H9 (cell line): ENCODE results near the gene KCNA5. TPM values are rescaled to one million over a fixed set of nuclear protein-coding genes. Genes with fewer than 3 reads are reported as not detected.

Source experiments
- DNase-seq: peaks from one replicate; pipeline ENCODE4 v3.0.0-alpha.2; 2017
- H2AFZ ChIP-seq: one replicate; pipeline ENCODE4 v1.6.1; 2013; ENCODE audit warnings: mild to moderate bottlenecking, low read length, control low read depth, moderate library complexity
- H2AK5ac ChIP-seq: 2 replicates; pipeline ENCODE4 v1.6.1; 2013; ENCODE audit warnings: low read length, control low read depth, mixed read lengths; ENCODE audit not compliant: insufficient read length
- H2BK120ac ChIP-seq: one replicate; pipeline ENCODE4 v1.6.1; 2013; ENCODE audit warnings: low read depth, mild to moderate bottlenecking, low read length, control low read depth, inconsistent platforms; ENCODE audit not compliant: poor library complexity, severe bottlenecking
- H2BK12ac ChIP-seq: 2 replicates; pipeline ENCODE4 v1.6.1; 2013; ENCODE audit warnings: low read length, control low read depth, mixed read lengths, low read depth; ENCODE audit not compliant: insufficient read length
- H2BK15ac ChIP-seq: 2 replicates; pipeline ENCODE4 v1.6.1; 2013; ENCODE audit warnings: low read depth, low read length, control low read depth
- H2BK20ac ChIP-seq: one replicate; pipeline ENCODE4 v1.6.1; 2013; ENCODE audit warnings: low read depth, mild to moderate bottlenecking, low read length, control low read depth, inconsistent platforms; ENCODE audit not compliant: poor library complexity, severe bottlenecking
- H2BK5ac ChIP-seq: 2 replicates; pipeline ENCODE4 v1.6.1; 2013; ENCODE audit warnings: low read length, control low read depth, mixed read lengths; ENCODE audit not compliant: insufficient read length
- H3K14ac ChIP-seq: 2 replicates; pipeline ENCODE4 v1.6.1; 2013; ENCODE audit warnings: low read length, control low read depth; ENCODE audit not compliant: insufficient read depth
- H3K18ac ChIP-seq: 2 replicates; pipeline ENCODE4 v1.6.1; 2013; ENCODE audit warnings: low read depth, mild to moderate bottlenecking, mixed read lengths, low read length, control low read depth; ENCODE audit not compliant: insufficient read length
- H3K23ac ChIP-seq: 2 replicates; pipeline ENCODE4 v1.6.1; 2013; ENCODE audit warnings: low read length, control low read depth, mixed read lengths, low read depth; ENCODE audit not compliant: insufficient read length
- H3K23me2 ChIP-seq: 2 replicates; pipeline ENCODE4 v1.6.1; 2013; ENCODE audit warnings: low read depth, mild to moderate bottlenecking, mixed read lengths, low read length, control low read depth; ENCODE audit not compliant: insufficient read length, poor library complexity, severe bottlenecking
- H3K27ac ChIP-seq: 2 replicates; pipeline ENCODE4 v1.5.1; 2013; ENCODE audit warnings: low read length, control low read depth, mixed read lengths, low read depth; ENCODE audit not compliant: insufficient read length
- H3K27me3 ChIP-seq: 2 replicates; pipeline ENCODE4 v1.6.1; 2013; ENCODE audit warnings: low read length, control low read depth, inconsistent platforms; ENCODE audit not compliant: insufficient read depth
- H3K4ac ChIP-seq: 2 replicates; pipeline ENCODE4 v1.6.1; 2013; ENCODE audit warnings: low read depth, mild to moderate bottlenecking, control low read depth, inconsistent platforms, low read length, moderate library complexity
- H3K4me1 ChIP-seq: 2 replicates; pipeline ENCODE4 v1.6.1; 2013; ENCODE audit warnings: low read length, control low read depth, inconsistent platforms; ENCODE audit not compliant: insufficient read depth
- H3K4me2 ChIP-seq: 2 replicates; pipeline ENCODE4 v1.6.1; 2013; ENCODE audit warnings: low read length, control low read depth, mixed read lengths; ENCODE audit not compliant: insufficient read length, insufficient read depth
- H3K56ac ChIP-seq: 2 replicates; pipeline ENCODE4 v1.6.1; 2013; ENCODE audit warnings: low read depth, mild to moderate bottlenecking, mixed read lengths, low read length, control low read depth; ENCODE audit not compliant: insufficient read length
- H3K79me1 ChIP-seq: 2 replicates; pipeline ENCODE4 v1.6.1; 2013; ENCODE audit warnings: low read depth, mild to moderate bottlenecking, moderate library complexity, low read length, control low read depth, inconsistent platforms; ENCODE audit not compliant: insufficient read depth, poor library complexity, severe bottlenecking
- H3K79me2 ChIP-seq: 2 replicates; pipeline ENCODE4 v1.6.1; 2013; ENCODE audit warnings: low read length, control low read depth, inconsistent platforms; ENCODE audit not compliant: insufficient read depth
- H3K9ac ChIP-seq: 2 replicates; pipeline ENCODE4 v1.6.1; 2013; ENCODE audit warnings: low read length, control low read depth, mixed read lengths; ENCODE audit not compliant: insufficient read length; ENCODE audit errors: extremely low read depth
- H3K9me3 ChIP-seq: one replicate; pipeline ENCODE4 v1.6.1; 2013; ENCODE audit warnings: low read depth, low read length, inconsistent platforms; ENCODE audit not compliant: control insufficient read depth
- H3T11ph ChIP-seq: one replicate; pipeline ENCODE4 v1.6.1; 2013; ENCODE audit warnings: mild to moderate bottlenecking, low read length, control low read depth, inconsistent platforms
- H4K20me1 ChIP-seq: one replicate; pipeline ENCODE4 v1.6.1; 2013; ENCODE audit not compliant: control insufficient read depth, insufficient read length, insufficient read depth
- H4K5ac ChIP-seq: 2 replicates; pipeline ENCODE4 v1.6.1; 2013; ENCODE audit warnings: low read depth, mild to moderate bottlenecking, mixed read lengths, low read length, control low read depth; ENCODE audit not compliant: insufficient read length
- H4K8ac ChIP-seq: replicated peaks from 2 replicates; pipeline ENCODE4 v1.6.1; 2013; ENCODE audit warnings: low read length, control low read depth, mixed read lengths, low read depth; ENCODE audit not compliant: insufficient read length
- H4K91ac ChIP-seq: 2 replicates; pipeline ENCODE4 v1.6.1; 2013; ENCODE audit warnings: low read depth, mild to moderate bottlenecking, moderate library complexity, mixed read lengths, low read length, control low read depth; ENCODE audit not compliant: insufficient read length
- H3K27ac Mint-ChIP-seq, 3 experiments: 2 replicates in 2 of 3; 3 replicates in 1 of 3; pipeline ENCODE4 v1.8.0; 2020 to 2021; ENCODE audit warnings: mixed read lengths in 3 of 3, mild to moderate bottlenecking in 1 of 3, moderate library complexity in 1 of 3
- H3K27me3 Mint-ChIP-seq: 2 replicates; pipeline ENCODE4 v1.8.0; 2021; ENCODE audit warnings: low read depth, mild to moderate bottlenecking, moderate library complexity, mixed read lengths
- H3K36me3 Mint-ChIP-seq, 3 experiments: 2 replicates in 2 of 3; 3 replicates in 1 of 3; pipeline ENCODE4 v1.8.0; 2020 to 2021; ENCODE audit warnings: low read depth in 3 of 3, mixed read lengths in 3 of 3; ENCODE audit not compliant: insufficient read depth in 1 of 3
- H3K4me1 Mint-ChIP-seq, 2 experiments: 2 replicates each; pipeline ENCODE4 v1.8.0; 2020; ENCODE audit warnings: mixed read lengths in 2 of 2
- H3K4me3 Mint-ChIP-seq, 2 experiments: 2 replicates in 1 of 2; 3 replicates in 1 of 2; pipeline ENCODE4 v1.8.0; 2020 to 2021; ENCODE audit warnings: mild to moderate bottlenecking in 2 of 2, mixed read lengths in 2 of 2, moderate library complexity in 1 of 2
- H3K9me3 Mint-ChIP-seq, 2 experiments: 2 replicates in 1 of 2; 3 replicates in 1 of 2; pipeline ENCODE4 v1.8.0; 2020; ENCODE audit warnings: mild to moderate bottlenecking in 2 of 2, mixed read lengths in 2 of 2, moderate library complexity in 1 of 2
- WGBS: extraction: QIAGEN DNeasy Blood & Tissue Kit; methylation state at CpG from one replicate; pipeline ENCODE4 v1.1.7; 2013; ENCODE audit warnings: missing lambda C conversion rate, low lambda C conversion rate, mixed read lengths; ENCODE audit not compliant: insufficient read length; ENCODE audit errors: extremely low coverage; 5-methylcytosine and 5-hydroxymethylcytosine counted together
- total RNA-seq: library from RNA; stranded (reverse); gene quantifications from 2 replicates; pipeline ENCODE4 v1.2.1, GENCODE V29; 2021
- TF ChIP-seq, protein P1 (sequence below): fragments of 200-600 bp; sonication (generic); conservative IDR thresholded peaks from 3 replicates; pipeline ENCODE4 v1.8.0; 2021; ENCODE audit warnings: antibody characterized with exemption, mild to moderate bottlenecking

The KCNA5 gene
- total RNA-seq, 1 experiment from 2014 or later, result 0.22 TPM

DNA sequence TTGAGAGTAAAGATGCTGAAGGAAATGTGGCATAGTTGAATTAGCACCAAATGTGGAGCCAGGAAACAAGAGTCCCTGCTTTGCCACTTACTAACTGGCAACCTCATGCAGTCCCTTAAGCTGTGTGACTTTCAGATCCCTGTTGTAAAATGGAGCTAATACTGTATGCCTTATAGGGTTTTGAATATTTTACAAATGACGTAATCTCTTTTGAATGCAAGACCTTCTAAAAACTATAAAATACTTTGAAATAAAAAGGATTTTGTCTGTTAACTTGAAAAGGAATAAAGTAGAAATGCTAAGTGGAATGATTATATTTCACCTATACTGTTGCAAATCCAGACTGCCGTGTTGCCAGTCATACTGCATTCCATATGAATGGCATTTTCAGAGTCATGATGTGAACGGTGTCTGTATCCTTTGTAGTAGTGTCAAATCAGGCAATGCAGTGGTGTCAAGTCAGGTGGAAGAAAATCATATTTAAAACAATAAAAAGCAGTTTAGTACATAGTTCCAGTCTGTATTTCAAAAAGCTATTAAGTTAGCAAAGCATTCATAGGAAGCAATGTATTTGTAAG, 21.3 kb downstream of the KCNA5 start:
- Mint-ChIP-seq H3K27me3 (peaks cover 29% of the 10 kb centered on the region), H3K4me3 (no peak overlapping the region), H3K4me1 (peaks cover 6 to 12% of the 10 kb centered on the region in 2 experiments), H3K9me3 (no peaks in the 10 kb centered on the region), H3K27ac (no peak overlapping the region), H3K36me3 (no peaks in the 10 kb centered on the region)
- Histone ChIP-seq H3K79me2 (no peaks in the 10 kb centered on the region), H3K79me1 (no peaks in the 10 kb centered on the region), H4K20me1 (no peaks in the 10 kb centered on the region), H2BK12ac (no peak overlapping the region), H3K27ac (no peak overlapping the region), H2BK120ac (no peak overlapping the region), H4K5ac (no peak overlapping the region), H2BK15ac (no peak overlapping the region), H2BK5ac (no peak overlapping the region), H2AK5ac (no peak overlapping the region), H3K9ac (no peak overlapping the region), H3K23me2 (no peaks in the 10 kb centered on the region), H3K27me3 (no peaks in the 10 kb centered on the region), H3K4me2 (no peak overlapping the region), H3K9me3 (no peaks in the 10 kb centered on the region), H4K8ac (no peak overlapping the region), H3K4me1 (no peaks in the 10 kb centered on the region), H2BK20ac (no peak overlapping the region), H3K14ac (no peak overlapping the region), H3K56ac (no peak overlapping the region), H3K23ac (no peak overlapping the region), H4K91ac (no peak overlapping the region), H3T11ph (no peak overlapping the region), H3K4ac (no peak overlapping the region), H3K18ac (no peak overlapping the region), H2AFZ (no peak overlapping the region)
- TF ChIP-seq, protein P1, sequence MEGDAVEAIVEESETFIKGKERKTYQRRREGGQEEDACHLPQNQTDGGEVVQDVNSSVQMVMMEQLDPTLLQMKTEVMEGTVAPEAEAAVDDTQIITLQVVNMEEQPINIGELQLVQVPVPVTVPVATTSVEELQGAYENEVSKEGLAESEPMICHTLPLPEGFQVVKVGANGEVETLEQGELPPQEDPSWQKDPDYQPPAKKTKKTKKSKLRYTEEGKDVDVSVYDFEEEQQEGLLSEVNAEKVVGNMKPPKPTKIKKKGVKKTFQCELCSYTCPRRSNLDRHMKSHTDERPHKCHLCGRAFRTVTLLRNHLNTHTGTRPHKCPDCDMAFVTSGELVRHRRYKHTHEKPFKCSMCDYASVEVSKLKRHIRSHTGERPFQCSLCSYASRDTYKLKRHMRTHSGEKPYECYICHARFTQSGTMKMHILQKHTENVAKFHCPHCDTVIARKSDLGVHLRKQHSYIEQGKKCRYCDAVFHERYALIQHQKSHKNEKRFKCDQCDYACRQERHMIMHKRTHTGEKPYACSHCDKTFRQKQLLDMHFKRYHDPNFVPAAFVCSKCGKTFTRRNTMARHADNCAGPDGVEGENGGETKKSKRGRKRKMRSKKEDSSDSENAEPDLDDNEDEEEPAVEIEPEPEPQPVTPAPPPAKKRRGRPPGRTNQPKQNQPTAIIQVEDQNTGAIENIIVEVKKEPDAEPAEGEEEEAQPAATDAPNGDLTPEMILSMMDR, result no peak
- WGBS, result no CpG with 5 or more reads among the region's 3 CpGs
- no peak for DNase-seq
